Measurements from ENCODE around the gene SLX4.

SLX4 gene

DNA sequence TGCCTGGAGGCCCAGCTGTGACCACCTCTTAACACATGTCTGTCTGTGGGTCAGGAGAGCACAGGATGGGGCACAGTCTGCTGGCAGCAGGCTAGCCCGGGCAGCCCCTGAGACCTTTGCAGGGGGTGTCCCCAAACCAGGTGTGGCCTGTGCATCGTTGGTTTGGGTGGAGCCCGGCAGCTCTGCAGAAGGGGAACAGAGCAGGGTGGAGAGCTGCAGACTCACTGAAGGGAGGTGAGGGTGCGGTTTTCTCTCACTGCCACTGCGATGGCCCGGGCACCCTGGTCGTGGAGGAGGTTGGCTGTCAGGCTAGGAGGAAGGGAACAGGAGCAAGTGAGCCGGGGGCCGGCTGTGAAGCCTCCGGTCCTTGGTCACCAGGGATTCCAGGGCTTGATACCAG, 63.0 kb downstream of the SLX4 start:
- Histone ChIP-seq H3K4me3 (replicated peaks; ENCODE audit: low read depth, low read length) (no peak overlapping the region), H3K36me3 (ENCODE audit: control insufficient read depth, insufficient read depth, low read length) (peaks cover 26% of the 10 kb centered on the region), H3K27me3 (replicated peaks; ENCODE audit: control insufficient read depth, insufficient read depth, low read length) (no peaks in the 10 kb centered on the region)
- DNase-seq (ENCODE audit: extremely low read depth, insufficient read length) = no peak
- TF ChIP-seq, protein P1, sequence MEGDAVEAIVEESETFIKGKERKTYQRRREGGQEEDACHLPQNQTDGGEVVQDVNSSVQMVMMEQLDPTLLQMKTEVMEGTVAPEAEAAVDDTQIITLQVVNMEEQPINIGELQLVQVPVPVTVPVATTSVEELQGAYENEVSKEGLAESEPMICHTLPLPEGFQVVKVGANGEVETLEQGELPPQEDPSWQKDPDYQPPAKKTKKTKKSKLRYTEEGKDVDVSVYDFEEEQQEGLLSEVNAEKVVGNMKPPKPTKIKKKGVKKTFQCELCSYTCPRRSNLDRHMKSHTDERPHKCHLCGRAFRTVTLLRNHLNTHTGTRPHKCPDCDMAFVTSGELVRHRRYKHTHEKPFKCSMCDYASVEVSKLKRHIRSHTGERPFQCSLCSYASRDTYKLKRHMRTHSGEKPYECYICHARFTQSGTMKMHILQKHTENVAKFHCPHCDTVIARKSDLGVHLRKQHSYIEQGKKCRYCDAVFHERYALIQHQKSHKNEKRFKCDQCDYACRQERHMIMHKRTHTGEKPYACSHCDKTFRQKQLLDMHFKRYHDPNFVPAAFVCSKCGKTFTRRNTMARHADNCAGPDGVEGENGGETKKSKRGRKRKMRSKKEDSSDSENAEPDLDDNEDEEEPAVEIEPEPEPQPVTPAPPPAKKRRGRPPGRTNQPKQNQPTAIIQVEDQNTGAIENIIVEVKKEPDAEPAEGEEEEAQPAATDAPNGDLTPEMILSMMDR (IDR thresholded peaks at IDR 0.05; ENCODE audit: insufficient read depth, low read length, poor library complexity, severe bottlenecking) = no peak

DNA sequence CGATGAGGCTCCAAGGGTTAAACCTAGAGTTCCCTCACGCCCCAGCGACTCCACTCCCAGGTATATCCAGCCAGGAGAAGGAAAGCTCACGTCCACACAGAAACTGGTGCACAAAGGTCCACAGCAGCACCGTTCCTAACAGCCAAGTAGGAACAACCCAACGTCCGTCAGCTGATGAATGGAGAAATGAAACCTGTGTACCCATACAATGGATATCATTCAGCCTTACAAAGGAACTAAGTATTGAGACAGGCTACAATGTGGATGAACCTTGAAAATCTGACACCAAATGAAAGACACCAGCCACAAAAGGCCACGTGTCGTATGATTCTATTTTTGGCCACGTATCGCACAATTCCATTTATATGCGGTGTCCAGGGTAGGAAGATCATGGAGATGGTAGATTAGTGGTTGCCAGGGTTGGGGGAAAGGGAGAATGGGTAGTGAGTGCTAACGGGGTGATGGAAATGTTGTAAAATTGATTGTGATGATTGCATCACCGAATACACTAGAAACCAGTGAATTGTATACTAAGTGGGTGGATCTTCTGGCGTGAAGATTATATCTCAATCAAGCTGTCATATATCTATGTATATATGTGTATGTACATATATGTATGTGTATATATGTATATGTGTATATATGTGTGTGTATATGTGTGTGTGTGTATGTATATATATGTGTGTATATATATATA, 64.3 kb downstream of the SLX4 start:
- H3K4me3 ChIP-seq (replicated peaks; ENCODE audit: low read depth, low read length) = no peak overlapping the region
- DNase-seq (ENCODE audit: extremely low read depth, insufficient read length) = no peak
- TF ChIP-seq, protein P1 (IDR thresholded peaks at IDR 0.05; ENCODE audit: insufficient read depth, low read length, poor library complexity, severe bottlenecking) = no peak
- H3K36me3 ChIP-seq (ENCODE audit: control insufficient read depth, insufficient read depth, low read length) = peaks cover 24% of the 10 kb centered on the region
- H3K27me3 ChIP-seq (replicated peaks; ENCODE audit: control insufficient read depth, insufficient read depth, low read length) = no peaks in the 10 kb centered on the region

DNA sequence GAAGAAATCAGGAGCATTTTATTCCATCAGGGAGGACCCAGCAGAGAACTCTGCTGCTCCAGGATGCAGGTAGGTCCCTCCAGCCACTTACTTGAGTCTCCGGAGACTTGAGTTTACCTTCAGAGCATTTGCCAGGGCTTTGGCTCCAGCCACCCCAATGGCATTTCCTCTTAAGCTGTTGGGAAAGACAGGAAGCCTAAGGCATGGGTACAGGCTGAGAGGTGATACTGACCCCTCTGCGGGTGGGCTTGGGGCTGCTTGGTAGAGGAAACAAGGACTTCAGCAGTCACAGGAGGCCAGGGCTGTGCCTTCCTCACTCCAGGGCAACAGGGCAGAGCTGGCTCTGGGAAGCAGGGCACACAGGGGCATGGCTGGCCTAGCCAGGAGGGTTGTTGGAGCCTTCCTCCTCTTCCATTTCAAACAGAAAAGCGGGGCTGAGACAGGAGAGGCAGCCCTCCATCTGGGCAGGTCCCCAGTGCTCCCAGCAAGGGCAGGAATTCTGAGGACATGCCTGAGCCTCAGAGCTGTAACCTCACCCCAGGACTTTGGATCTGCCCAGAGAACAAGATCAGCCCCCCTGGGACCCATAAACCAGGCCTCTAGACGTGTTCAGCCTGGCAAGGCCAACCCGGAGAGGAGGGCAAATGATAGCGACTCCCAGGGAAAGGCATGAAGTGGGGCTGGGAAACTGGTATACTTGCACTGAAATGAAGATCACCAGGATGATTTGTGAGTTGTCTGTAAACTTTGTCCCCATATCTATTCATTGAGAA, 68.6 kb downstream of the SLX4 start:
- Histone ChIP-seq H3K36me3 (ENCODE audit: control insufficient read depth, insufficient read depth, low read length) (peaks cover 8% of the 10 kb centered on the region), H3K27me3 (replicated peaks; ENCODE audit: control insufficient read depth, insufficient read depth, low read length) (no peaks in the 10 kb centered on the region), H3K4me3 (replicated peaks; ENCODE audit: low read depth, low read length) (no peak overlapping the region)
- no peak for DNase-seq (ENCODE audit: extremely low read depth, insufficient read length)
- TF ChIP-seq, protein P1 (IDR thresholded peaks at IDR 0.05; ENCODE audit: insufficient read depth, low read length, poor library complexity, severe bottlenecking) = no peak

DNA sequence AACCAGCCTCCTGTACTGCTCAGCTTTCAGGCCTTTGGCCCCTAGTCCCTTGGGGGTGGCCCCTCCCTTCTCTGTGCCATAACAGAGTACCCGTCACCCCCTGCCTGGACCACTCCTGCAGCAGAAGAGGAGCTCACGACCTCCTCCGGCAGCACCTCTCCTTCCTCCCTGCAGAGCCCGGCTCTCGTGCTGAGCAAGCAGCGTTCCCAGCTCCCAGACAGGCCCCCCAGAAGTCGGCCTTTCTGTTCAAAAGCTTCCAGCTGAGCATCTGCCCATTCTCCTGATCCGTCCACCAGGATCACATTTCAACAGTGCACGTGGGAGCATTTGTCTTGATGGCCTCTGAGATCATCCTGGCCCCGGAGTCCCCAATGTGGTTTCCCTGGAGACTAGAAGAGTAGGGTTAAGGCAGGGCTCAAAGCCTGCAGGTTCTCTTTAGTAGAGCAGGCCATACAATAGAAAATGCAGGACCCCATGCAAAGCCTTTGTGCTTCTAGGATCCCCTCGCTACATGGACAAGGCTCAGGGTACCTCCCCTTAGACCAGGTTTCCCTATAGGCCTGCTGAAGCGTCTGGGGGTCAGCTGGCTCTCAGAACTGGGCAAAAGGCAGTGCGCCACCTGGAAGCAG, 69.8 kb downstream of the SLX4 start:
- no peak for DNase-seq (ENCODE audit: extremely low read depth, insufficient read length)
- TF ChIP-seq, protein P1 (IDR thresholded peaks at IDR 0.05; ENCODE audit: insufficient read depth, low read length, poor library complexity, severe bottlenecking) = no peak
- Histone ChIP-seq H3K36me3 (ENCODE audit: control insufficient read depth, insufficient read depth, low read length) (peaks cover 6% of the 10 kb centered on the region), H3K27me3 (replicated peaks; ENCODE audit: control insufficient read depth, insufficient read depth, low read length) (no peaks in the 10 kb centered on the region), H3K4me3 (replicated peaks; ENCODE audit: low read depth, low read length) (no peak overlapping the region)

DNA sequence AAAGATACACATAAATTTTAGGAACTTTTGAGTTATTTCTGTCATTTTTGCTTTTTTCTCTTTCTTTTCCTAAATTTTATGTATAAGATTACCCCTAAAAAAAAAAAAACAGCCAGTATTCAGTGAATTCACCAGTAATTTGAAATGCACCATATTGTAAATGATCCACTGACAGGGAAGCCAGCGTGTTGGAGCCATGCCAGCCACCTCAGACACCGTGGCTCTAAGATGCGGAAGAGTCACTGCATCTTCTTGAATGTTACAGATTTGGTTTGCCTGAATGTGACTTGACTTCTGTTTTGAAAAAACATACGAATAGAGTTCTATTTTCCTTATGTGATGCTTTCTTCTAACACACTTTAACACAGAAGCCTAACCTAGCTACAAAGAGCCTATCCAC, 73.2 kb downstream of the SLX4 start:
- Histone ChIP-seq H3K27me3 (replicated peaks; ENCODE audit: control insufficient read depth, insufficient read depth, low read length) (no peaks in the 10 kb centered on the region), H3K4me3 (replicated peaks; ENCODE audit: low read depth, low read length) (no peak overlapping the region), H3K36me3 (ENCODE audit: control insufficient read depth, insufficient read depth, low read length) (peaks cover 8% of the 10 kb centered on the region)
- TF ChIP-seq, protein P1 (IDR thresholded peaks at IDR 0.05; ENCODE audit: insufficient read depth, low read length, poor library complexity, severe bottlenecking) = no peak
- no peak for DNase-seq (ENCODE audit: extremely low read depth, insufficient read length)

All from GM06990 (cell line).